HEK293 (cell line): ENCODE results near the gene SMCO4.
A peak's percentile ranks its signal among the peaks of the same experiment; 100 is the strongest.
"Not testable (repeated sequence)": the region's sequence is repeated elsewhere in the genome, so short reads cannot be mapped to it uniquely, and the experiment has no call there.

ENCODE experiments used
- CTCF ChIA-PET: fragments of 350-600 bp; formaldehyde crosslinking; extraction: SDS; loops from one replicate; lab custom pipeline; 2021; ENCODE audit warnings: antibody characterized with exemption; lab: Yijun Ruan, JAX
- POLR2A ChIA-PET: fragments of 300-600 bp; formaldehyde crosslinking; extraction: SDS; loops from one replicate; lab custom pipeline; 2020; ENCODE audit warnings: antibody characterized with exemption, inconsistent platforms; lab: Yijun Ruan, JAX
- H3K27ac ChIP-seq: fragments of 200-500 bp; sonication (Bioruptor generic); 2 replicates; pipeline ENCODE4 v1.5.1; 2014; ENCODE audit warnings: low read depth, low read length, control low read depth, inconsistent platforms; ENCODE audit errors: extremely low read depth
- H3K36me3 ChIP-seq, 2 experiments: fragments of 200-500 bp in 1 of 2; sonication (Bioruptor generic) in 1 of 2; 1 replicate in 1 of 2; 2 replicates in 1 of 2; pipeline ENCODE4 v1.5.1; 2014 to 2017; ENCODE audit warnings: inconsistent platforms in 2 of 2, low read length in 2 of 2; ENCODE audit not compliant: control insufficient read depth in 2 of 2, insufficient read depth in 1 of 2
- H3K4me1 ChIP-seq: fragments of 200-500 bp; sonication (Bioruptor generic); 2 replicates; pipeline ENCODE4 v1.5.1; 2014; ENCODE audit warnings: mild to moderate bottlenecking, low read length, inconsistent platforms; ENCODE audit not compliant: control insufficient read depth, insufficient read depth
- H3K4me3 ChIP-seq: 2 replicates; pipeline ENCODE4 v1.5.1; 2011; ENCODE audit warnings: low read depth, mild to moderate bottlenecking, control low read depth, low read length, moderate library complexity
- H3K9me3 ChIP-seq: fragments of 200-500 bp; sonication (Bioruptor generic); 2 replicates; pipeline ENCODE4 v1.5.1; 2014; ENCODE audit warnings: low read depth, low read length, inconsistent platforms; ENCODE audit not compliant: control insufficient read depth, insufficient read depth
- BCL11A ChIP-seq: fragments of 450-650 bp; formaldehyde crosslinking; IDR thresholded peaks from 2 replicates; pipeline ENCODE4 v1.5.1; 2016; ENCODE audit warnings: low read depth, missing biosample characterization, missing genetic modification characterization
- EGR2 ChIP-seq: fragments of 450-650 bp; formaldehyde crosslinking; IDR thresholded peaks from 2 replicates; pipeline ENCODE4 v1.5.1; 2016; ENCODE audit warnings: low read depth, missing biosample characterization, missing genetic modification characterization
- REPIN1 ChIP-seq: fragments of 450-650 bp; formaldehyde crosslinking; IDR thresholded peaks from 2 replicates; pipeline ENCODE4 v1.5.1; 2017; ENCODE audit warnings: missing biosample characterization, missing genetic modification characterization, low read depth
- REST ChIP-seq: fragments of 450-650 bp; formaldehyde crosslinking; IDR thresholded peaks from 2 replicates; pipeline ENCODE4 v1.5.1; 2016; ENCODE audit warnings: missing biosample characterization, missing genetic modification characterization
- TCF7L2 ChIP-seq: IDR thresholded peaks from 2 replicates; pipeline ENCODE4 v1.6.1; 2011; ENCODE audit warnings: low read depth, mild to moderate bottlenecking, inconsistent platforms, low read length, moderate library complexity, borderline replicate concordance
- YY2 ChIP-seq: fragments of 450-650 bp; formaldehyde crosslinking; IDR thresholded peaks from 2 replicates; pipeline ENCODE4 v1.5.1; 2016; ENCODE audit warnings: missing biosample characterization, missing genetic modification characterization
- ZNF146 ChIP-seq: fragments of 450-650 bp; formaldehyde crosslinking; IDR thresholded peaks from 2 replicates; pipeline ENCODE4 v1.5.1; 2016; ENCODE audit warnings: missing biosample characterization, missing genetic modification characterization
- ZNF175 ChIP-seq: fragments of 450-650 bp; formaldehyde crosslinking; IDR thresholded peaks from 2 replicates; pipeline ENCODE4 v1.5.1; 2016; ENCODE audit warnings: missing biosample characterization, missing genetic modification characterization
- ZNF202 ChIP-seq: fragments of 450-650 bp; formaldehyde crosslinking; IDR thresholded peaks from 2 replicates; pipeline ENCODE4 v1.5.1; 2016; ENCODE audit warnings: missing biosample characterization, missing genetic modification characterization, borderline replicate concordance
- ZNF274 ChIP-seq, 2 experiments: fragments of 200-500 bp in 1 of 2; fragments of 450-650 bp in 1 of 2; sonication (Bioruptor generic) in 1 of 2; formaldehyde crosslinking in 1 of 2; IDR thresholded peaks; 2 replicates each; pipeline versions ENCODE4 v1.5.1 to v1.6.1; 2014 to 2016; ENCODE audit warnings: borderline replicate concordance in 1 of 2, inconsistent platforms in 1 of 2, low read length in 1 of 2, missing biosample characterization in 1 of 2, missing genetic modification characterization in 1 of 2
- ZNF302 ChIP-seq: fragments of 450-650 bp; formaldehyde crosslinking; IDR thresholded peaks from 2 replicates; pipeline ENCODE4 v1.5.1; 2016; ENCODE audit warnings: missing biosample characterization, missing genetic modification characterization, low read depth
- ZNF354C ChIP-seq: fragments of 450-650 bp; formaldehyde crosslinking; IDR thresholded peaks from 2 replicates; pipeline ENCODE4 v1.5.1; 2016; ENCODE audit warnings: missing biosample characterization, missing genetic modification characterization, low read depth, borderline replicate concordance
- ZNF398 ChIP-seq: fragments of 450-650 bp; formaldehyde crosslinking; IDR thresholded peaks from 2 replicates; pipeline ENCODE4 v1.5.1; 2017; ENCODE audit warnings: missing biosample characterization, missing genetic modification characterization
- ZNF530 ChIP-seq: fragments of 450-650 bp; formaldehyde crosslinking; IDR thresholded peaks from 2 replicates; pipeline ENCODE4 v1.5.1; 2016; ENCODE audit warnings: low read depth, missing biosample characterization, missing genetic modification characterization
- ZNF561 ChIP-seq: fragments of 450-650 bp; IDR thresholded peaks from 2 replicates; pipeline ENCODE4 v1.5.1; 2018; ENCODE audit warnings: missing biosample characterization, missing genetic modification characterization, borderline replicate concordance
- ZNF624 ChIP-seq: fragments of 450-650 bp; formaldehyde crosslinking; IDR thresholded peaks from 2 replicates; pipeline ENCODE4 v1.5.1; 2017; ENCODE audit warnings: missing biosample characterization, missing genetic modification characterization
- ZNF645 ChIP-seq: fragments of 450-650 bp; formaldehyde crosslinking; IDR thresholded peaks from 2 replicates; pipeline ENCODE4; 2016; ENCODE audit warnings: missing biosample characterization, missing genetic modification characterization
- ZNF785 ChIP-seq: fragments of 450-650 bp; formaldehyde crosslinking; IDR thresholded peaks from 2 replicates; pipeline ENCODE4 v1.5.1; 2016; ENCODE audit warnings: missing biosample characterization, missing genetic modification characterization
- ZNF791 ChIP-seq: fragments of 450-650 bp; formaldehyde crosslinking; IDR thresholded peaks from 2 replicates; pipeline ENCODE4 v1.5.1; 2016; ENCODE audit warnings: missing biosample characterization, missing genetic modification characterization

The SMCO4 gene

GRCh38 chr11:93464927-93465540 is 78.2 kb downstream of the SMCO4 start (continued):
- TF ChIP-seq ZNF645 (tag by site-specific recombination) (no peak), ZNF561 (tag by site-specific recombination) (no peak), ZNF791 (tag by site-specific recombination) (no peak)

- CTCF ChIA-PET, H3K4me3 ChIP-seq, H3K9me3 ChIP-seq, POLR2A ChIA-PET: not testable (repeated sequence)
- TF ChIP-seq ZNF146: peak; percentile 53; the same call in 1 of the 2 replicates
- TF ChIP-seq, all 188 proteins: peak for 1; not testable (repeated sequence) for 187
- not testable (repeated sequence) for H3K36me3 ChIP-seq, H3K4me1 ChIP-seq, H3K27ac ChIP-seq
These were observed 79.5 kb downstream of the SMCO4 start for GRCh38 chr11:93463666-93464065.

- Histone ChIP-seq H3K36me3 (no peaks in the 10 kb centered on the region), H3K9me3 (no peaks in the 10 kb centered on the region), H3K4me3 (no peak overlapping the region), H3K27ac (no peak overlapping the region), H3K4me1 (no peaks in the 10 kb centered on the region)
- ChIA-PET POLR2A (no interaction called here), CTCF (no interaction called here)
- TF ChIP-seq YY2 (no peak), ZNF530 (no peak), ZNF398 (tag by site-specific recombination) (no peak), ZNF785 (tag by site-specific recombination) (no peak), ZNF354C (tag by site-specific recombination) (no peak), REST (tag by site-specific recombination) (no peak), BCL11A (tag by site-specific recombination) (no peak), ZNF175 (no peak), ZNF624 (no peak), ZNF274 (IDR thresholded peaks at IDR 0.05; ENCODE audit: low read length) (no peak), ZNF274 (tag by site-specific recombination; IDR thresholded peaks at IDR 0.05; ENCODE audit: borderline replicate concordance) (no peak), TCF7L2 (no peak), ZNF302 (no peak), ZNF202 (tag by site-specific recombination) (no peak), ZNF791 (tag by site-specific recombination) (no peak), REPIN1 (no peak), EGR2 (tag by site-specific recombination) (no peak)
These were observed 84.9 kb downstream of the SMCO4 start for GRCh38 chr11:93458286-93458685.
